CD4-positive, alpha-beta T cell treated with Interleukin-6 at 100 ng/mL for 8 hours (primary cell): ENCODE measurements around the gene PLA2R1.

Experiments
- DNase-seq: peaks from one replicate; pipeline ENCODE4 v3.0.0-alpha.2; 2020; ENCODE audit warnings: mixed read lengths, low spot score

The PLA2R1 gene

DNA sequence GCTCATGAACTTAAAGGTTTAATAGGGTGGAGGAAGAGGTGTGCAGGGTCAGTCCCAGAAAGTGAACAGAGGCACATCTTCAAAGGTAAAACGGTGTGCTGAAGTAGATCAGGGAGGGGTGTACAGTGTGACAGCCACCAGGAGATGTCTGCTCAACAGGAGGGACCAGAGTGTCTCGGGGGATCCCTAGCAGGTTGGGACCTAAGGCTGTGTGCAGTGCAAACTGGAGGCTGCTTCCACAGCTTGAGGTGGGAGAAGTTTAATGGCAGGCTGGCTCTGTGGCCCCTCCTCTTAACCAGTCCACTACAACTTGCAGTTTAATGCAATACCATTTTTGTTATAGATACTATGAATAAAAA lies 33.2 kb downstream of the PLA2R1 start:
- DNase-seq: no peak

- DNase-seq: no peak
These were observed 33.8 kb downstream of the PLA2R1 start for GRCh38 chr2:160028431-160029269.

DNA sequence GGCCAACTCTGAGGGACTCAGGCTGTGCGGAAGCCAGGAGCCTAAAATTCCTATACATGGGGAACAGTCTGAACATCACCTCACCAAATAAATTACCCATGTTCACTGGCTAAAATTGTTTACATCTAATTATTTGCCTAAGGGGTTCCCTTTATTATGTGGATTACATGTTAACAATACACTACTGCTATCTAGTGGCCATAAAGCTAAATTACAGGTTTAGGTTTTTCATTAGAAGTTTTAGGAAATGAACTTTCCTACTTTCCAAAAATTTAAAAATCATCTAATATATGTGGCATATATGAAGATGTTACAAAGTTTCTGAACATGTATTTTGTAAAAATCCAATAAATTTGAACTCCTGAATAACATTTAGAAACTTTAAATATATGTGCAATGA lies 40.3 kb downstream of the PLA2R1 start:
- DNase-seq: no peak

DNA sequence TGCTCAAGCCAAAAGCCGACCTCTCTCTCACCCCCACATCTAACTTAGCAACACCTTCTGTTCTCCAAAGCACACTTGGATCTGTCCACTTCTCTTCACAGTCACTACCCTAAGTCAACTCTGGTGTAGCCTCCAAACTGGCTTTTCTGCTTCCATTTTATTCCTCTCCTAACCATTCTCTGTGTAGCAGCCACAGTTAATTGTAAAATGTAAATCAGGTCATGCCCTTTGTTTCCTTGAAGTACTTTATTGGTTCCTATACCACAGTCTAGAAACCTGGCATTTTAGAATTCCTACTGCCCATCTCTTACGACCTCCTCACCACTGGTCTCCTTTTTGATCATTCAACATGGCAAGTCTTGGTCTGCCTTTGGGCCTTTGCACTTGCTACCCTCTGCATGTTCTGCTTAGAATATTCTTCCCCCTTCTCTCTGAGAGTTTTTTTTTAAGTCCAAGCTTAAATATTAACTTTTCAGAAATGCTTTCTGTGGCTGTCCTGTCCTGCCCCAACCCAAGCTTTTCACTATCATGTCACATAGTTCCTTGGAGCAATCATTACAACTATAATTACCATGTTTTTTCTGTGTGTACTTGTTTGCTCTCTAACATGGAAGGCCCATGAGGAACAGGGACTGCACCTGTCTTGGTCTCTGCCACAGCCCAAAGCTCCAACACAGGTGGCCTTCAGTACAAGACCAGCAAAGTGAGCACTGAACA lies 42.9 kb downstream of the PLA2R1 start:
- no peak for DNase-seq

GRCh38 chr2:160015746-160016145 lies 46.7 kb downstream of the PLA2R1 start:
- no peak for DNase-seq

- DNase-seq: no peak
These were observed 48.2 kb downstream of the PLA2R1 start for GRCh38 chr2:160014227-160014626.

DNA sequence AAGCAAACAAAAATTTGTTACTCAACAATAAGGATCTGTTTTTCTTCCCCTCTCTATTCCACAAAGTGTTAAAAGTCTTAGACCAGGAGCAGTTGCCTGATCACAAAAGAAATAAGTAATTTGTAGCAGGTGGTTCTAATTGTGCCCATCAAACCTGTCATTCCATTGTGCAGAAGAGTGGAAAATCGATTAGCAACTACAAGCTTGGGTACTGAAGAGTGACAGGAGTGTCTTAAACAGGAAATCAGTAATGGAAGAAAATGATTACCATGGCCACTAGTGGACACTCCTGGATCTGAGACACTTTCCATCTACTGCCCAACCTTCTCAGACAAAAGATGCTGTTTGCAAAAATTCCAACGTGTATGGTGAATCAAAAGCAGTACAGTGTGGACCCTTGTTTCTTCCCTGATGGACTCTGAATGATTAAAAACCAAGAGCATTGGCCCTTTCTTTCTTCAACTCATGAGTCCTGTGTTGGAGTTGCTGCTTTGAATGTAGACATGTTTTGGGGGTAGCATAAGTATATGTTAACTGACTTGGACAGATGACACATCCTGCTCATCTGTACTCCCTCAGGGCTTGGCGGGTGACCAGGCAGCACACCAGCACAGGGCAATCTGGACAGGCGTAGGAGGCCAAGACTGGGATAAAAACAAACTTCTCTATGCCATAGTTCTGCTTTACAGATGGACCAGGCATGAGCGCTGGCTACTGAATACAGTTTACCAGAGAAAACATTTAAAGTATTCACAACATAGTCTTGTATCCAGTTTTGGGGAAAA lies 51.9 kb downstream of the PLA2R1 start:
- no peak for DNase-seq

- DNase-seq: no peak
These were observed 55.3 kb downstream of the PLA2R1 start for GRCh38 chr2:160007111-160007510.

DNA sequence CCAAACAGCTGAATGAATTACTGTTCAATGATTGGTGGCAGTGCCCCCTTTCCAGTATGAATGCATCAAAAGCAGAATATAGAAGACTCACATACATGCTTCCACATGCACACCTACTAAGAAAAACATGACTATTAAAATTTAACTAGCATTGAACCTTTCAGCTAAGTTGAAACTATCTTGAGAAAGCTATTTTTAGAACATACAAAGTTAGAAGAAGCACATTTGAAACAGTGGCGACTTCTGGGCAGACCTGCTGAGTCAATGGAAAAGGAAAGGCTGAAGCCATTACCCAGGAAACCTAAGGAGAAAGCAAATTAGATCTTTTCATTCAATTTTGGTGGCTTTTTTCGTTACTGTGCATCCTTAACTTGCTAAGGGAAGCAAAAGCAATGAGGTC lies 55.9 kb downstream of the PLA2R1 start:
- no peak for DNase-seq

DNA sequence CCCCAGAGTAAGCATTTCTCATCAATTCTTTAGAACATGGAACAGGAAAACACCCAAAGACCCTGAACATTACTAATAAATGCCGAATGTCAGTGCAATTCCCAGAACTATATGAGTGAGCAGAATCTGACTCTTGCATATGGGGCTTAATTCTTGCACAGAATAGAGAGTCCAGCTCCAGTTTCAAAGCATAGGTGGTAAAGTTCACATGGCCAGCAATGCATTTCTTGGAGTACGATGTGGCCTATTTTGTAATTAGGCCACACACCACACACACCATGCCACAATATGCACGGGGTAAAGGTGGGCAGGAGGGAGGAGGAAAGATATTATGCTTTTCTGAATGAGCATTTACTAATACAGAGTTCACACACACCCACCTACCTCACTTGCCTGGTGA lies 56.5 kb downstream of the PLA2R1 start:
- no peak for DNase-seq

DNA sequence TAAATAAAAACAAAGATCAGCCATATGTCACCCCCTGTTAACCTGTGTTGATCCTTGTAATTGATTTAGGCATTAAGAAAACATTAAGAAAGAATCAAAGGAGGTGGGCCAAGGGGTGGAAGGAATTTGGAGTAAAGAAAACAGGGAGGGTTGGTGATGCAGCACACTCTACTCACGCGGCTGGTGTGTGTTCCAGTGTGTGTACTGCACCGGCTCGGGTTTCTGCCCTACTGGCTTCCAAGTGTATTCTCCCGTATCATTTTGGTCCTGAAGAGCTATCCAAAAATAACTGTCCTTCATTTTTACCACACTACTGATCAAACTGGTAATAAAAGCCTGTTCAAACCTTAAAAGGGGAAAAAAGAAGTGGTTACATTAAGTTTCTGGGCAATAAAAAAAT lies 56.9 kb downstream of the PLA2R1 start:
- DNase-seq: no peak

GRCh38 chr2:159998961-159999360 lies 63.5 kb downstream of the PLA2R1 start:
- no peak for DNase-seq

- no peak for DNase-seq
These were observed 64.2 kb downstream of the PLA2R1 start for GRCh38 chr2:159998243-159998642.

GRCh38 chr2:159996792-159997546 lies 65.4 kb downstream of the PLA2R1 start:
- DNase-seq: no peak

GRCh38 chr2:159995038-159995437 lies 67.4 kb downstream of the PLA2R1 start:
- no peak for DNase-seq

GRCh38 chr2:159989249-159989648 lies 73.2 kb downstream of the PLA2R1 start:
- DNase-seq: no peak

DNA sequence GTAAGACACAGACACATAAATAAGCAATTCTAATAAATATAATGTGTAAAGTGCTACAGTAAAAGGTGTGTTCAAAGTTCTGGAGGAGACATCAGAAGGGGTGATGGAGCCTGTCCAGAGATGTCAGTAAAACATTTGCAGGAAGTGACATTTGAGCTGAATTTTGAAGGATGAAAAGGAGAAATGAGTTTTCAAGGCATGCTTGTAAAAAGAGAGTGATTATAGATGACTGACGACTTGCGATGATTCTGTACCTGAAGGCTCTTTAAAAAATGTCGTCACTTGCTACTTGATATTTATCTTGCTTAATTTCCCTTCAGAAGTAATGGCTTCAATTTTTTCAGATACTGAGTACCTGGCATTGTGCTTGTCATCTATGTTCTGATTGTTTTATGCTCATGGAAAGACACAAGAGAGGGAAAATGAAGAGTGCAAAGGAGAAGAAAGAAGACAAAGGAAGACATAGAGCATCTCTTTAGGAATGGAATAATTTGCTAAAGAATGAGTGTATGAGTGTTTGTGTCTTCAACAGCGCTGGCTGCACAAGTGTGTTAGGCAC lies 73.9 kb downstream of the PLA2R1 start:
- no peak for DNase-seq

GRCh38 chr2:159987181-159987580 lies 75.2 kb downstream of the PLA2R1 start:
- DNase-seq: no peak

DNA sequence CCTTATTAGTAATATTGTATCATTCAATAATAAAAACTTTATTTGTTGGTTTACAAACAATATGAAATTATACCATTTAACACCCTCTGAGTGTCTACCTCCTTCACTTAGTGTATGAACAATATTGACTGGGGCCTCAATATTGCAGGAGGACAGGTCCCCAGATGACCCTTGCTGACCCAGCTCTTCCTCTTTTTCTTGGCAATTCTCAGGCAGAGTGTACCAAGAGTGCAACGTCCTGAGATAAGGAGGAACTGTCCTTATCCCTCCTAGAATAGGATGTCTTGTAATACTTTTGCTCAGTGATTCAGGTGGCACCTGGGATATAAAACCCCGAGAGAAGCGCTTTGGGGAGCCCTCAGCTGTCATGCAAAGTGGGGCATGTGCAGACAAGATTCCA lies 76.8 kb downstream of the PLA2R1 start:
- DNase-seq: no peak

GRCh38 chr2:159984034-159984433 lies 78.4 kb downstream of the PLA2R1 start:
- no peak for DNase-seq

DNA sequence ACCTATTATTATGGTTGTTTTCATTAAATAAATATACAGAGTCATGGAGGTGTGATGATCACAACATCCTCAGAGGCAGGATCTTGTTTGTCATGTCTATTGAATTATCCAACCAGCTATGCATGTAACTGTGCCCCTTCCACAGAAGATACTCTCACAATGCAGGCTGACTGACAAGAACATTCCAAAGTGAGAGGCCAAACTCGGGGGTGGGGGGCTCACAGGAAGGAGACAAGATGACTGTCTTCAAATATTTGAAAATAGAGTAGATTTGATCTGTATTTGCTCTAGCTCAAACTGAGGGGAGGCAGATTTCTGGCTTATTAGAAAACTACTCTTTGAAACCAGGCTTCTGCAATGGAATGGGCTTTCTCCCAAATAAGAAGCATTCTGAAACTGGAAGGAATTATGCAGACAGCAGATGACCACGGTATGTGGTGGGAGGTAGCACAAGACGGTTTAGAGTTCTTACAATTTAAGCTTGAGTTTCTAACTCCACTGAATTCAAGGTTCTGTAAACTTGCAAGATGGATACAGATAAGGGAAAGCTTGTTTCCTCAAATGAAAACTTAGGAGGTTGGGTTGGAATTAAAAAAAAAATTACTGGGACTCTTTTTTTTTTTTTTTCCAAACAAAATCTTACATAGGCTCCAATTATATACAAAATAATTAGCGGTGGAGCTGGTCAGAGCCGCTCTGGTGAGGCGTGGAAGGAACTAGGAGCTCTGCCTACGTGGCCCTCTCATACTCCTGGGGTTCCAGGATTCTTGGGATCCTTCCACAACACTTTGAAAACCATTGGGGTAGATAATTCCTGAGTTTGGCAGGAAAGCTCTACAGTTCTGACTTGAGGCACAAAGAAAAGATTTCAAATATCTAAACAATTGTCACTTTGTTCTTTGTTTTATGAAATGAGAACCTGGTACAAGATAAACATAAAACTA lies 79.3 kb downstream of the PLA2R1 start:
- DNase-seq: no peak
